Measurements from ENCODE around the gene OR14C36. TPM values are rescaled to one million over a fixed set of nuclear protein-coding genes. Genes with fewer than 3 reads are reported as not detected.

Gene OR14C36
- total RNA-seq, 1 donor from 2014 or later = not detected

GRCh38 chr1:248388426-248388825 lies 39.9 kb downstream of the OR14C36 start:
- Mint-ChIP-seq H3K36me3 (ENCODE audit: unreplicated experiment) (peaks cover 8% of the 10 kb centered on the region), H3K27me3 (ENCODE audit: unreplicated experiment) (no peaks in the 10 kb centered on the region), H3K4me1 (ENCODE audit: low read depth, unreplicated experiment) (no peaks in the 10 kb centered on the region), H3K27ac (ENCODE audit: unreplicated experiment) (no peak overlapping the region), H3K4me3 (ENCODE audit: unreplicated experiment) (no peak overlapping the region), H3K9me3 (ENCODE audit: unreplicated experiment) (peaks cover 7% of the 10 kb centered on the region)
- no peak for TF ChIP-seq CTCF (IDR thresholded peaks at IDR 0.05; ENCODE audit: partially characterized antibody, unreplicated experiment)
- DNase-seq = no peak

DNA sequence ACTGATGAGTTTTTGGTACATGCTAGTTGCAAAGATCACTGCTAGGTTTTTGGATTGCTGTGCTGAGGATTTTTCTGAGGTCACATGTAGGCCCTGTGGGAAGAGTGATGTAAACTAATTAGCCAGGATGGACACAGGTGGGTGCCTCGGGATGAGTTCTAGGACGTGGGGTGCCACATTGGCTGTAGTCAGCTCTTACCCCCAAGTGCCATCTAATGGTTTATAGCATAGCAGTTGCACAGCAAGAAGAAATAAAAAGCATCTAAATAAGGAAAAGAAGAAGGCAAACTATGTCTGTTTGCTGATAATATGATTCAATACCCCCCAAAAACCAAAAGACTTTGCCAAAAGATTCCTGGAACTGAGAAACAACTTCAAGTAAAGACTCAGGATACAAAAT lies 44.5 kb downstream of the OR14C36 start:
- no peak overlapping the region for H3K4me3 Mint-ChIP-seq (ENCODE audit: unreplicated experiment)
- H3K27ac Mint-ChIP-seq (ENCODE audit: unreplicated experiment) = no peak overlapping the region
- H3K4me1 Mint-ChIP-seq (ENCODE audit: low read depth, unreplicated experiment) = no peaks in the 10 kb centered on the region
- no peak for DNase-seq
- H3K36me3 Mint-ChIP-seq (ENCODE audit: unreplicated experiment) = peaks cover 12% of the 10 kb centered on the region
- peaks cover 20% of the 10 kb centered on the region for H3K9me3 Mint-ChIP-seq (ENCODE audit: unreplicated experiment)
- no peak for TF ChIP-seq CTCF (IDR thresholded peaks at IDR 0.05; ENCODE audit: partially characterized antibody, unreplicated experiment)
- H3K27me3 Mint-ChIP-seq (ENCODE audit: unreplicated experiment) = no peaks in the 10 kb centered on the region

Other genes with a start within 250 kb of the OR14C36 start
- not detected for gene OR2M5, start 203.6 kb upstream of the OR14C36 start, total RNA-seq (ENCODE audit: unreplicated experiment)
- gene OR2M2, start 174.0 kb upstream of the OR14C36 start, total RNA-seq (ENCODE audit: unreplicated experiment) = not detected
- gene OR2M3, start 151.5 kb upstream of the OR14C36 start, total RNA-seq (ENCODE audit: unreplicated experiment) = not detected
- gene OR2M4, start 117.4 kb upstream of the OR14C36 start, total RNA-seq (ENCODE audit: unreplicated experiment) = not detected
- gene OR2T33, start 70.8 kb upstream of the OR14C36 start, total RNA-seq (ENCODE audit: unreplicated experiment) = not detected
- not detected for gene OR2T12, start 45.4 kb upstream of the OR14C36 start, total RNA-seq (ENCODE audit: unreplicated experiment)
- not detected for gene OR2M7, start 24.2 kb upstream of the OR14C36 start, total RNA-seq (ENCODE audit: unreplicated experiment)
- gene OR2T4, start 12.9 kb downstream of the OR14C36 start, total RNA-seq (ENCODE audit: unreplicated experiment) = not detected
- gene OR2T6, start 27.0 kb downstream of the OR14C36 start, total RNA-seq (ENCODE audit: unreplicated experiment) = not detected
- not detected for gene OR2T1, start 54.3 kb downstream of the OR14C36 start, total RNA-seq (ENCODE audit: unreplicated experiment)
- not detected for gene OR2T2, start 96.9 kb downstream of the OR14C36 start, total RNA-seq (ENCODE audit: unreplicated experiment)
- not detected for gene OR2T3, start 124.6 kb downstream of the OR14C36 start, total RNA-seq (ENCODE audit: unreplicated experiment)
- not detected for gene OR2T5, start 139.8 kb downstream of the OR14C36 start, total RNA-seq (ENCODE audit: unreplicated experiment)
- gene OR2G6, start 159.3 kb downstream of the OR14C36 start, total RNA-seq (ENCODE audit: unreplicated experiment) = not detected
- gene OR2T29, start 214.0 kb downstream of the OR14C36 start, total RNA-seq (ENCODE audit: unreplicated experiment) = not detected
- gene OR2T34, start 226.0 kb downstream of the OR14C36 start, total RNA-seq (ENCODE audit: unreplicated experiment) = not detected
- not detected for gene OR2T10, start 248.9 kb downstream of the OR14C36 start, total RNA-seq (ENCODE audit: unreplicated experiment)